HCEC 1CT (cell line): ENCODE data around the gene ONECUT3.
"Not testable (repeated sequence)": the region's sequence is repeated elsewhere in the genome, so short reads cannot be mapped to it uniquely, and the experiment has no call there.

ENCODE experiments used
- DNase-seq: peaks from one replicate; pipeline ENCODE4 v3.0.0-alpha.2; 2017

Gene ONECUT3

DNA sequence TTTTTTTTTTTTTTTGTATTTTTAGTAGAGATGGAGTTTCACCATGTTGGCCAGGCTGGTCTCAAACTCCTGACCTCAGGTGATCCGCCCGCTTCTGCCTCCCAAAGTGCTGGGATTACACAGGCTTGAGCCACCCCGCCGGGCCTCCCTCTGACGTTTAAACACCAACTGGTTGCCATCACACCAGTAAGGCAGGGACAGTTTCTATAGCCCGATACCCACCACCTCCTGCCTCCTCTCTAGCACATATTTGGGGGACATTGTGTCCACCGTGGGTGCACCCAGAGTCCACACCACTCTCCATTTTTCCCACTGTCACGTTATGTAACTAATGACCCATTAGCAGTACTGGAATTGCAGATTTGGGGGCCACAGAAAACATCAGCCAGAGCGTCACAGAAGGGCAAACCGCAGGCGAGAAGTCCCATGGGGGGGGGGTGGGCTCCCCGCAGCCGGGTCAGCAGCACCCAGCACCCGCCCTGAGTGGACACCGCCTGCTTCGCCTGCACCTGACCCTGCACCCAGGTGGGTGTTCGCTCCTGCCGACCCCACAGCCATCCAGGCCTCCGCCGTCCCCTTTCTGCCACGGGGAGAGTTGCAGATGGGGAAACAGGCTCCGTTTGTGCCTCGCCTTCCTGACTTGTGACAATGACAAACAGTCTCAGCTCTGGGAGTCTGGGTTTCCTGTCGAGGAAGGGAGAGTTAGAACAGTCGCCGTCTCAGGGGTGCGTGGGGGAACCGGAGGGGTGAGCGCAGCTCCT, 3.6 kb downstream of the ONECUT3 start:
- no peak for DNase-seq

DNA sequence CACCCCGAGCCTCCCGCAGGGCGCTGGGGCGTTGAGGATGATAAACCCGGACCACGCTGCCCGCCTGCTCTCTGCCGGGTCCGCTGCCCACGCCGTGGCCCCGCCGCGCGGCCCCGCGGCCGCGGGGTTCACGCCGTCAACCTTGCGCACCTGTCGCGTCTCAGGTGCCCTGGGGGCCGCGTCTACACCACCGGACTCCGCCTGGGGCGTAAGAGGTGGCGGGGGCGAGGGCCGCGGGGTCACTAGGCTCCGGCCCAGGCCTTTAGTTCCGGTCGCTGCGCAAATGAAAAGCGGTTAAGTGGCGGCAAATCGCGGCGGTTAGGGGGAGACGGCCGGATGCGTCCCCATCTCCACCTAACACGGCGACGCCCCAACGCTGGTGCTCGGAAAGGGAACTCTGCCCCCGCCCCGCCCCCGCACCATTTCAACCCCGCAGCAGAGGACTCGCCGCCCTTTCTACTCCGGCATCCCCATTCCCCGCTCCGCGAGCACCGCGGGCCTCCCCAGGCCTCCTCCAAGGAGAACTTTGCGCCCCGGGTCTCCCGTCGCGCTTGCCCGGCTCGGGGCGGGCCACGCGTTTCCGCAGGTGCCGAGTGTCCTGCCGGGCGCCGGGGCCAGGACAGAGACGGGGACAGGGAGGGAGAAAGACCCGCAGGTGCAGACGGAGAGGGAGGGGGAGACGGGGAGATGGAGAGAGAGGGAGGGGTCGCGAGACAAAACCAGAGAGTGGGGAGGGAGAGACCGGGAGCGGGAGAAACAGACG, 4.3 kb downstream of the ONECUT3 start:
- no peak for DNase-seq

DNA sequence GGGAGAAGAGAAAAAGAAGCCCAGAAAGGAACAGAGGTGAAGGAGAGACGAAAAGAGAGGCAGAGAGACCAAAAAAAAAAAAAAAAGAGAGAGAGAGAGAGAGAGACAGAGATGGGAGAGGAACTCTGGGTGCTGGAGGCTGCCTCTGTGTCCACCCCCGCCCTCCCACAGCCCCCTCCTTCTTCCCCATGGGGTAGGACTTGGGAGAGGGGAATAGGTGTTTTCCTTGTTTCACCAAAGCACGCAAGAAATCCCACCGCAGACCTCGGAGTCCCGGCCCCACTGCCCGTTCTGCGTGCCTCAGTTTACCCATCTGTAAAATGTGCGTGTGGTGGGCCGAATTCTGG, 4.9 kb downstream of the ONECUT3 start:
- DNase-seq: no peak

DNA sequence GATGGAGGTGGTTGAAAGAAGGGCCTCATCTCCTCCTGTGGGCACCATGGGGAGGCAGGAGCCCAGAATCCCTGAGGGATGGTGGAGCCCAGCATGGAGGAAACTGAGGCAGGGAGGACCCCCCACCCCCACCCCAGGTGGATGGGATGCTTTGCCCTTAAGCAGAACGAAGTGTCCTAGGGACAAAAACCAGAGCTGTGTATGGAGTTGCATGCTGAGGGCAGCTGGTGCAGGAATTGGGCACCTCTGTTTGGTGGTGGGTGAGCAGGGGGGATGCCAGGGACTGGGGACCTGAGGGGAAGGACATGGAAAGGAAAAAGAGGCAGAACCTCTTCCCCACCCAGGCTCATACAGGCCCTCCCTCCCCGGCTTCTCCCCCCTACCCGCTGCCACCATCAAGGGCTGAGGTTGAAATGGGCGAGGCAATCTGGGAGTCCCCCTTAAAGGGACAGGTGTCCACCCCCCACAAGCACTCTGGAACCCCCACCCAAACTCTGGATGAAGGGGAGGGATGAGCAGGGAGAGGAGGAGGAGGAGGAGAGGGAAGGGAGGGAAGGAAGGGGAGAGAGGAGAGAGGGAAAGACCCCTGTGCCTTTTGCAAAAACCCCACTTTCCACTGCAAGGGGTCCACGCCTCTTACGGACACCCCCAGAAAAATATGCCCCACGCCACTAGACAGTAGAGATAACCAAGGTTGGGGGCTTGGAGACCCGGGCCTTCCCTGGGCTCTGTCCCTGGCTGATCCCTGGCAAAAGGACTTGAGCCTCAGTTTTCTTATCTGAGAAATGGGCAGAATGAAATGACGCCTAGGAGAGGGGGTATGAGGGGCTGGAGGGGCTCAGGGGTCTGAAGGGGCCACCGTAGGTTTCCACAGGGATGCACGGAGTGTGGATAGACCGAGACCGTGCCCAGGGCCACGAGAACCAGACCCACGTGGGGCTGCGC, 5.9 kb downstream of the ONECUT3 start:
- no peak for DNase-seq

DNA sequence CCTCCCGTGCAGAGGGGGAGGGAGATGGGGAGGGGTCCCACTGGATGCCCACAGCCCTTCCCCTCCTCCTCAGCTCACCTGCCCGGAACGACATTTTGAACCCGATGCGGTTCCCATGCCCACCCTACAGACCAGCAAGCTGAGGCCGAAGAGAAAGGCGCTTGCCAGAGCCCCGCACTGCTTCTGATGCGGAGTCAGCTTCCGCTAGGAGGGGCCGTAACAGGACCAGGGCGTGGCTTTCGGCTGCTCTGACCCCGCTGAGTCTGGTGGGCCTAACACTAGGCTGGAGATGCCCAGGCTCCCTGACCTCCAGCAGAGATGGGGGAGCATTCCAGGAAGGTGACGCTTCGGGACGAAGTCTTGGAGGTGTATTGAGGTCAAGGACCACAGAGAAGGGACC, 6.7 kb downstream of the ONECUT3 start:
- no peak for DNase-seq

DNA sequence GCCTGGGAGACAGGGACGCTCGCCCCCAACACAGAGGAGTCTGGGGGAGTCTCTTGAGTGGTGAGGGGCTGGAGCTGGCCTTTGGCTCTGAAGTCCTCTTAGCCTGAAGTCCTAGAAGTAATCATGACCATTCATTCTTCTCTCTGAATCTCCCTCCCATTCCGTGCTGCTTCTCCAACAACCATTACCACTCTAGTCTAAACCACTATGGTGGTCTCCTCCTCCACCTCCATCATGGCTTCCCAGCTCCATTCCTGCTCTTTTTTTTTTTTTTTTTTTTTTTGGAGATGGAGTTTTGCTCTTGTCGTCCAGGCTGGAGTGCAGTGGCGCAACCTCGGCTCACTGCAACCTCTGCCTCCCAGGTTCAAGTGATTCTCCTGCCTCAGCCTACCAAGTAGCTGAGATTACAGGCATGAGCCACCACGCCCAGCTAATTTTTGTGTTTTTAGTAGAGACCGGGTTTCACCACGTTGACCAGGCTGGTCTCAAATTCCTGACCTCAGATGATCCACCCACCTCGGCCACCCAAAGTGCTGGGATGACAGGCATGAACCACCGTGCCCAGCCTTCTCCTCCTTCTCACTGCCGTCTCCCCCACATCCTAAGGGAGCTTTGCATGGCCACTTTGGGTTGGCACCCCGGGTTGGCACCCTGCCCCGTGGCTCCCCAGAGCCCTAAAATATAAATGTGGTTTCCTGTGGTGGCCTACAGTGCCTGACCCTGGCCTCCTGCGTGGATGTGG, 7.7 kb downstream of the ONECUT3 start:
- not testable (repeated sequence) for DNase-seq

DNA sequence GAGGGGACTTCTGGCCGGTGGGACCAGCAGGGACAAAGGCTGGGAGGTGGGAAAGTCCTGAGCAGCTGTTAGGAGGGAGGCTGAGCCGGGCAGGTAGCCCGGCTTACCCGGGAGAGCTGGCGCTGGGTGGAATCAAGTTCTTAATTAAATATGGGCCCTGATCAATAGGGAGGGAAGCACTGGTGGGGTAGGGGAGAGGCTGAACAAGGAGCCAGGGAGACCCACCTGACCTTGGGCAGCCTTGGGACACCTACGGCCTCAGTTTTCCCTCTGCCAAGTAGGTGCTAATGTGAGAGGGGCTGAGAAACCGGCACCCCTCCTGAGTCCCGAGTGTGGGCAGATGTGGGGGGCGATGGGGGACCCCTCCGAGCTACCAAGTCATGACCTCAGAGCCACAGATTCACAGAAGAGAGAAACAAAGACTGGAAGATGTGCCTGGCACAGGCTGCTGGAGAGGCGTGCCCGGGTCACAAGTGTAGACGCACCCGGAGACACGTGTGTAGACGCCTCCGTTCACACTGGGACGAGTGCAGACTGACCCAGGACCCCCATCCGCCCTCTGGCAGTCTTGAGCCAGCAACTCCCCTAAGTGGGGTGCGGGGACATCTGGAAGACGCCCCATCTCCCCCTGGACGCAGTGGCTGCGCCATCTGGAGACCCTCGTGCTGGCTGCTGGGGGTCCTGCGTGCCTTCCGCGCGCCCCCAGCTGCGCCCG, 8.4 kb downstream of the ONECUT3 start:
- no peak for DNase-seq

DNA sequence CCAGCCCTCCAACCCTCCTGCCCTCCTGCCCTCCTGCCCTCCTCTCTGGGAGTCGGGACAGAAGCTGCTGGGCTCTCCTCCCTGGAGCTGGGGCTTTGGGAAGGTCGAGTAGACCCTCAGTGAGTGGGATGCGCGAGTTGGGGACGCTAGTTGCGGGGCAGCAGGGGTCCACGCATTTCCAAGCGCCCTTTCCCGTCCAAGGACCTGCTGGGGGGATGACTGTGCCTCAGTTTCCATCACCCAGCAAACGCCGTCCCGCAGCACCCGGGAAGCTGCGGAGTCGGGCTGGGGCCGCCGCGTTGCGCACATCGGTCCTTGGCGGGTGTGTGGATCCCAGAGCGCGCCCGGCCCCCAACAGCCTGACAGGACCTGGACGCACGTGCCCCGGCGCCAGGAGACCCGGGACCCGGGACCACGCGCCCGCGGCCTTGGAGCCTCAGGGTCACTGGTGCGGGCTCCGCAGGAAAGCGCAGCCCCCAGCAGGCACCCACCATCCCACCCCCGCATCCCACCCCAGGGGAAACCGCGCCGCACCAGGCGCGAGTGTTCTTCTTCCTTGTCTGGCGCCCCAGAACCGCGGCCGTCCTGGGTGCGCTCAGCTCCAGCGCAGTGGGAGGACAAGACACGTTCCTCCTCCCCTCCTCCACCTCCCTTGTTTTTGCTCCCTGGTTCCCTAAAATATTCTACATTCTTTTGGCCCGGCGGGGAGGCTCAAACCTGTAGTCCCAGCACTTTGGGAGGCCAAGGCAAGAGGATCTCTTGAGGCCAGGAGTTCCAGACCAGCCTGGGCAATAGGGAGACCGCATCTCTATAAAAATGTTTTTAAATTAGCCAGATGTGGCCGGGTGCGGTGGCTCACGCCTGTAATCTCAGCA, 9.2 kb downstream of the ONECUT3 start:
- no peak for DNase-seq

DNA sequence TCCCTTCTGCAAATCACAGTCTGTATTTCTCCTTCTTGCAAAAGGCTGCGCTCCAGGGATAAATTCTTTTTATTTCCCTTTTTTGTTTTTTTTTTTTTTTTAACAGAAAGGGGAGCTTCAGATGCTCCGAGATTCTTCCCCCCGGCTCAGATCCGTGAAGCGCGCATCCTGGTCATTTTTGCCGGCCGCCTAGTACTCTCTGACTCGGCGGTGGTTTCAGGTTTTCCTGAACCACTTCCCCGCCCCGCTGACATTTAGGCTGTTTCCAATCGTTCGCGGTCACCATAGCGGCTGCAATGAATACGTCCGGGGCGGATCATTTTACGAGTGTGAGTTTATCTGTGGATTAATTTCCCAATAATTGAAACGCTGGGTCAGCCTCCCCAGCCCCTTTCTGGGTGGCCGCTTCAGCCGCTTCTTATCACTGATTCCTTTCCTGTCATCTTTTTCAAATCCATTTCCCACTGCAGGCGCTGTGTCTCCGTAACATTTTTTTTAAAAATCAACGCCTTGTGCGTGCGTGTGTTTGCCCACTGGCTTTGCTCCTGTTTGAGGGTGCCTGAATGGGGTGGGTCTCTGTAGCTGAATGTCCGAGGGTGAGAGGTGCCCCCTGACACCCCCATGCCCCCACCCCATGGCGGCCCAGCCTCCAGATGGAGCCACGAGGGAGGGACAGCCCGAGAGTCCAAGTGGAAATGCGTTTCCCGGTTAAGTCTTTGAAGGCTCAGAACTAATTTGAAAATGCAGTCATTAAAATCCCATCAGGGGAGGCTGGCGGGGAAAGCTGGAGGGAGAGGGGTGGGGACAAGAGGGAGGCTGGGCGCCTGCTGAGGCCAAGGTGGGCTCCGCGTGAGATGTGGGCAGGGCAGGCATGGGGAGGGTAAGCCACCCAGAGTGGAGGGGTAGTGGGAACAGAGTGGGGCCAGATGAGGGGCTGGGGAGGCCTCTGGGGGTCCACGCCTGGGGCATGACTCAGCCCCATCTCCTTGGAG, 10.6 kb downstream of the ONECUT3 start:
- DNase-seq: no peak

DNA sequence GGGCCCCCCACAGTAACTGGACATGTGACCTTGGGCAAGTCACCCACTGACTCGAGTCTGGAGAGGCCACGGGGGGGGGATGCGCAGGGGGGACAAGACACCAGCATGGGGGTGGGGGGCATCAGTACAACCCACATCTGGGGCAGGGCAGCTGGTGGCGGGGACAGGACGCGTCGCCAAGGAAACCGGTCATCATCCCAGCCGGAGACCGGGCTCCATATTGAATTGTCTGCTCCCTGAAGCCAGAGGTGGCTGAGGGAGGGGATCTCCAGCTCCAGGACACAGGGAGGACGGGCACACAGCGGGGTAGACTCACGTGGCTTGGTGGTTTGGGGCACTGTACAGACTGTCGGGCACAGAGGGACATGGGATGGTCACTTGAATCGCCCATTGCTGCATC, 11.4 kb downstream of the ONECUT3 start:
- no peak for DNase-seq

DNA sequence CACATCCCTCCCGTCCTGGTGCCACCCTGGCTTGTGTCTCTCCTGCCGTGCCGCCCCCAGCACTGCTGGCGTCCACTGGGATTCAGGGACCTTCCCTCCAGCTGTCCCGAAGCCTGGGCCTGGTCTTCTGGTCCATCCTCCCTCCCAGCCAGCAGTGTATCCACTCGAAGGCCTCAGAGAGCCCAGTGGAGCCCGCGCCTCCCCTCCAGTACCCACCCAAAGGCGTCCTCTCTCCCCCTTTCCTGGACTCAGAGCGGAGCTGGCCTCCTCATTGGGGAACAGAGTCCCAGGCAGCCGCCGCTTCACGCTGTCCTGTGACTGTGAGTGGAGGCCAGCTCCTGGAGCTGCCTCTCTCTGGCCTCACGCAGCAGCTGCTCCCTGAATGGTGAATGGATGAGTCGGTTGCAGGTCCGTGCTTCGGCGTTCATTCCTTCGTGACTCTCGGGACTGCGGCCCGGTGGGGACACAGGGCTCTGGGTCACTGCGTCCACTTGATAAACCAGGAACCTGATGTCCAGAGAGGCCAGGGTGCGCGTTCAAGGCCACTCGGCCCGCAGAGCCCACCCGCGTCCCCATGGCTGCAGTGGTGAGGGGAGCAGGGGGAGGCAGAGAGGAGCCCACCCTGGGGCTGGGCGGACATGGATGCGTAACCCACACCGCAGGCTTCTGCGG, 12.1 kb downstream of the ONECUT3 start:
- DNase-seq: peak; percentile 14

DNA sequence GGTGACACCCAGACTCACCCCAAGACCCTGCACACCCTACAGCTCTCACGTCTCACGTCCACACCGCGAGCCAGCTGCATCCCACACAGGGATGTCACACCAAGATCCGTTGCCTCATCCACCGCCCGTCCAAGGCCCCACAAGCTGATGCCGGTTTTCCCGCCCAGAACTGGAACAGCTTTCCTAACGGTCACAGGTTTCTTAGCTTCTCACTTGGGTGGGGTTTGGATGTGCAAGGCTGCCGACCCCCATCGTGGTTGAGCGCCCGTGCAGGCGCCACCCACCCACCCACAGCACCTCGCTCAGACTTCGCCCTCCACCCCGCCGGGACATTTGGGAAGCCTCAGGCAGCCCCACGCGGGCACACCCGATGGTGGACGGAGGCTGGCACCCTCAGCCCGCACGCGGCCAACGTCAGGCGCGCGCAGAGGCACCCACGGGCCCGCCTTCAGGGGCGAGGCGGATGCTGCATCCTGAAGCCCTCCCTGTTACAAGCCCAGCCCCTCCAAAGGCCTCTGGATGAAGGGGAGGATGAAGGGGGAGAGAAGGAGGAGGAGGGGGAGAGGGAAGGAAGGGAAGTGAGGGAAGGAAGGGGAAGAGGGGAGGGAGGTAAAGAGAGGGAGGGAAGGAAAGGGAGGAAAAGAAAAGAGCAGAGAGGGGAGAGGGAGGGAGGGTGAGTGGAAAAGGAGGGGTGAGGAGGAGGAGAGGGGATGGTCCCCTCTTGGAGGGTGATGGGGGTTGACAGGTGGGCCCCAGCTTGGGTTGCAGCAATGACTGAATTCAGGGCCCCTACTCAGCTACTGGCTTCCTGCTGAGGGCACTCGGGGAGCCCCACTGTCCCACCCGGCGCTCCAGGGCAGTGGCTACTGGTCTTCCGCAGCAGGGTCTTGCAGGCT, 12.8 kb downstream of the ONECUT3 start:
- DNase-seq: no peak

DNA sequence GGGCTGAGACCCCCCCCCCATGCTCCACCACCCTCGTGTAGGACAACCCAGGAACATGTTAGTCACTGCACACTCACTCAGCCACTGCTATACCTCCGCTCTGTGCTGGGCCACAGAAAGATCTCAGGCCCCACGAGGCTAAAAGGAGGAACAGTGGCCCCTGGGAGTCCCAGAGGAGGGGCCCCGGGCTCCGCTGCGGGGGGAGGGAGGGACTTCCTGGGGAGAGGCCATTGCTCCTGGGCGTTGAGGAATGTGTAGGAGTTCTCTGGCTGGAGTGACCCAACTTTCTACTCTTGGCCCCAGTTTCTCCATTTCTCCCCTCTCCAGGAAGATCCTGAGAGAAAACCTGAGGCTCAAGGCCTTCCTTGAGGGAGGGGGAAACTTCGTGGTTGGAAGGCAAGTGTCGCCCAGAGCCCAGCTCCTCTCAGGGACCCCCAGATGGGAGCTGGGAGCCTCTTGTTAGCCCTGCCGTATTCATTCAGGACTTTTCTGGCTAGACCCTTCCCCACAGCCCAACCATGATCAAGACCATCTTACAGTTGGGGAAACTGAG, 13.6 kb downstream of the ONECUT3 start:
- DNase-seq: peak; percentile 37

DNA sequence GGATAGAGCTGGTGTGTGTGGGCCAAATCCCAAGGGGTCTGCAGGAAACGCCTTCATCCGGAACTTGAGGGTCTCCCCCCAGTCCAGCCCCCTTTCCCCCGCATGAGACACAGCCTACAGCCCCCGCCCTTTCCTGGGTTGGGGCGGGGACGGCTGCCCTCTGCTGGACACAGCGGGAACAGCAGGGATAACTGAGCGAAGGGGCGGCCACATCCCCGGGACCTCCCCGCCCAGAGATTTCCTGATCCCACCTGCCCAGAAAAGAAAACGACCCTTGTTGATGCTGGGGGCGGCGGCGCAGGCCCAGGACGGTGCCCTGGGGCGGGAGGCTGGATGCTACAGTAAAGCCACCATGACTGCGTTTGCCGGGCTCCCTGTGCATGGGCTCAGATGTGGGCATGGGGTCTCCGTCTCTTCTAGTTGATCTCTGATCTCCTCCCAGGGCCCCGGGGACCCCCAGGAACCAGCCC, 14.2 kb downstream of the ONECUT3 start:
- DNase-seq: no peak

DNA sequence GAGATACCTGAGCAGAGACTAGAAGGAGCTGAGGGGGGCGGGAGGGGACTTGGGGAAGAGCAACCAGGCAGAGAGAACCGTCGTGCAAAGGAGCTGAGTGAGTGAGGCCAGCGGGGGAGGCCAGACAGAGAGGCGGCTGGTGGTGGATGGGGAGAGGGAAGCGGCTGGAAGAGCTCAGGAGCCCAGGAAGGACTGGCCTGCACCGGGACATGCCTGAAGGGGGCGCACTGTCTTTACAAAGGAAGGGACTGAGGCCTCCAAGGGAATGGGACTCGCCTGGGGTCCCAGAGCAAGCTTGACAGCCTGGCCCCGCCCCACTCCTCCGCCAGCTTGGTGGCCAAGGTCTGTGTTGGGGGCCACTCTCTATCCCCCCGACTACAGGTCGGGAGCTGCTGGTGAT, 14.9 kb downstream of the ONECUT3 start:
- peak; percentile 25 for DNase-seq

DNA sequence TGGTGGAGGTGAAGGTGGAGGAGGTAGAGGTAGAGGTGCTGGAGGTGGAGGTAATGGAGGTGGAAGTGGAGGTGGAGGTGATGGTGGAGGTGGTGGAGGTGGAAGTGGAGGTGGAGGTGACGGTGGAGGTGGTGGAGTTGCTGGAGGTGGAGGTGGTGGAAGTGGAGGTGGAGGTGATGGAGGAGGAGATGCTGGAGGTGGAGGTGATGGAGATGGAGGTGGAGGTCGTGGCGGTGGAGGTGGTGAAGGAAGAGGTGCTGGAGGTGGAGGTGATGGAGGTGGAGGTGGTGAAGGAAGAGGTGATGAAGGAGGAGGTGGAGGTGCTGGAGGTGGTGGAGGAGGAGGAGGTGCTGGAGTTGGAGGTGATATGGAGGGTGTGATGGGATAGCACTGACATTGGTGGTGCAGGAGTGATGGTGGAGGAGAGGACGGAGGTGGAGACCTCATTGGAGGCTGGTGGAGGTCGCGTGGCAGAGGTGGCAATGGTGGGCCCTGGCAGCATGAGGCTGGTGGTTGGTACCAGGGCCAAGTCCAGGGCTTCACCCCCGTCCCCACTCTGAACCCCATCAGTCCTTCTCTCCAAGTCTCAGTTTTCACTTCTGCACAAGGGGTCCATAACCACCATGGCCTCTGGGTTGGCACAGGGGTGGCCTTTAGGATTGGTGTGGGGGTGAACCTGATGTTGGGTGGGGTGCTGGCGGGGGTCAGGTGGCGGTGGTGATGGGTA, 15.8 kb downstream of the ONECUT3 start:
- no peak for DNase-seq

DNA sequence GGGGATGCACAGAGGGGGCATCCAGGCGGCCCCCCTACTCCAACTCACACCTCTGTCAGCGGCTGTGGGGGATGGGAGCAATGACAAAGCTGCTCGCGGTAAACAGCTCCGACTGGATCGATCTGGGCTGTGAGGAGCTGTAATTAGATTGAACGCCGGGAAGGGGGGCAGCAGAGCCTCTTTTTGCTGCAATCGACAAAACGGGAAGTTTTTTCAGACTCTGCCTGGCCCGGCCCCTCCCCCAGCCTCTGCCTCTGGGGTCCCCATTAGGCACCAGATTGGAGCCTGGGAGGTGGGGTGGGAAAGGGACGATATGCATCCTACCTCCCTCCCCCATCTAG, 16.3 kb downstream of the ONECUT3 start:
- no peak for DNase-seq
